ENCODE results near the gene TUBA4B.

The TUBA4B gene

GRCh38 chr2:219278655-219279150, 25.7 kb downstream of the TUBA4B start (continued):
- no peak for TF ChIP-seq TSHZ2 (CRISPR knock-in tag; IDR thresholded peaks at IDR 0.05)
- TF ChIP-seq ZC3H10 (CRISPR knock-in tag; IDR thresholded peaks at IDR 0.05), result no peak
- no peak for TF ChIP-seq POU6F1 (CRISPR knock-in tag; IDR thresholded peaks at IDR 0.05; ENCODE audit: borderline replicate concordance, low read depth)
- no peak for TF ChIP-seq GLIS3 (CRISPR knock-in tag; IDR thresholded peaks at IDR 0.05)
- TF ChIP-seq ZNF565 (CRISPR knock-in tag; conservative IDR thresholded peaks at IDR 0.05; ENCODE audit: low read depth), result no peak
- no peak for TF ChIP-seq BACH2 (CRISPR knock-in tag; IDR thresholded peaks at IDR 0.05; ENCODE audit: borderline replicate concordance)

- ATAC-seq, result peak; percentile 91
- peak; percentile 82; the same call in 1 of the 2 replicates for TF ChIP-seq PATZ1 (CRISPR knock-in tag; IDR thresholded peaks at IDR 0.05; ENCODE audit: borderline replicate concordance)
- TF ChIP-seq PPARA (CRISPR knock-in tag; IDR thresholded peaks at IDR 0.05; ENCODE audit: borderline replicate concordance), result no peak
- no peak for TF ChIP-seq TCF4 (CRISPR knock-in tag; IDR thresholded peaks at IDR 0.05; ENCODE audit: borderline replicate concordance)
- no peak for TF ChIP-seq ISL1 (CRISPR knock-in tag; IDR thresholded peaks at IDR 0.05)
- TF ChIP-seq CSDC2 (CRISPR knock-in tag; IDR thresholded peaks at IDR 0.05), result no peak
- no peak for TF ChIP-seq ZNF70 (CRISPR knock-in tag; IDR thresholded peaks at IDR 0.05)
- TF ChIP-seq ZNF565 (CRISPR knock-in tag; conservative IDR thresholded peaks at IDR 0.05; ENCODE audit: low read depth), result no peak
- TF ChIP-seq GLIS3 (CRISPR knock-in tag; IDR thresholded peaks at IDR 0.05), result no peak
These were observed 26.3 kb downstream of the TUBA4B start, which contains the start of gene DNAJB2 for GRCh38 chr2:219279151-219279915. Gene DNAJB2, plus strand, starts transcription at chr2:219279366. Its CDS starts 468 bp downstream, at chr2:219279834.

- no peak for ATAC-seq
- no peak for TF ChIP-seq ZNF70 (CRISPR knock-in tag; IDR thresholded peaks at IDR 0.05)
- no peak for TF ChIP-seq GLIS3 (CRISPR knock-in tag; IDR thresholded peaks at IDR 0.05)
- no peak for TF ChIP-seq BACH2 (CRISPR knock-in tag; IDR thresholded peaks at IDR 0.05; ENCODE audit: borderline replicate concordance)
- no peak for TF ChIP-seq TSHZ2 (CRISPR knock-in tag; IDR thresholded peaks at IDR 0.05)
These were observed 27.0 kb downstream of the TUBA4B start for GRCh38 chr2:219279916-219280516.

- TF ChIP-seq CSRNP3 (CRISPR knock-in tag; IDR thresholded peaks at IDR 0.05), result no peak
- no peak for TF ChIP-seq ESRRG (CRISPR knock-in tag; IDR thresholded peaks at IDR 0.05)
- TF ChIP-seq PATZ1 (CRISPR knock-in tag; IDR thresholded peaks at IDR 0.05; ENCODE audit: borderline replicate concordance), result no peak
- no peak for TF ChIP-seq TCF4 (CRISPR knock-in tag; IDR thresholded peaks at IDR 0.05; ENCODE audit: borderline replicate concordance)
- no peak for TF ChIP-seq CREB5 (CRISPR knock-in tag; IDR thresholded peaks at IDR 0.05; ENCODE audit: low read depth)
- no peak for ATAC-seq
These were observed 27.6 kb downstream of the TUBA4B start for GRCh38 chr2:219280651-219281050.
